Gastrocnemius medialis (tissue), 4 donors: ENCODE data around the gene VAC14.

ENCODE experiments used
- POLR2A ChIP-seq, 2 donors: fragments of 450-650 bp; IDR thresholded peaks; one replicate each; pipeline ENCODE4 v1.6.1; 2017; ENCODE audit warnings: antibody characterized with exemption in 2 of 2, mild to moderate bottlenecking in 2 of 2, moderate library complexity in 2 of 2
- TF ChIP-seq, protein P1 (sequence below), 5 experiments: fragments of 450-650 bp in 3 of 5; fragments of 200-600 bp in 2 of 5; sonication (generic) in 2 of 5; IDR thresholded peaks in 4 of 5; conservative IDR thresholded peaks in 1 of 5; 1 replicate in 4 of 5; 2 replicates in 1 of 5; pipeline ENCODE4 v1.5.1; 2016 to 2019; ENCODE audit warnings: antibody characterized with exemption in 5 of 5, mild to moderate bottlenecking in 3 of 5, moderate library complexity in 3 of 5

DNA sequence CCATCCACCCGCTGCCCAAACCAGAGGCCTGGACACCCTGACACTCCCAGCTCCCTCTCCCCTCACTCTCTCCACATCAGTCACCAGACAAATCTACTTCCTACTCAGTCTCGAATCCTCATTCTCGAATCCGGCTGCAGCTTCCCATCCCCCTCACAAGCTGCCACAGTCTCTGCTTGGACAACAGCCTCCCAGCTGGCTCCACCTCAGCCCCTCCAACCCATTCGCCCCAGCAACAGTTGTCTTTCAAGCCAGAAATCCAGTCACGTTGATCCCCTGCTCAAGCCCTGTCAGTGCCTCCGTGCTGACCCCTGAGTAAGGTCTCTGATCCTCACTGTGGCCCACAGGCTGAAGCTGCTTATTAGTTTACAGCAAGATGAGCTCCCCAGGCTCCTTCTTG, 70.9 kb downstream of the VAC14 start:
- TF ChIP-seq, protein P1, sequence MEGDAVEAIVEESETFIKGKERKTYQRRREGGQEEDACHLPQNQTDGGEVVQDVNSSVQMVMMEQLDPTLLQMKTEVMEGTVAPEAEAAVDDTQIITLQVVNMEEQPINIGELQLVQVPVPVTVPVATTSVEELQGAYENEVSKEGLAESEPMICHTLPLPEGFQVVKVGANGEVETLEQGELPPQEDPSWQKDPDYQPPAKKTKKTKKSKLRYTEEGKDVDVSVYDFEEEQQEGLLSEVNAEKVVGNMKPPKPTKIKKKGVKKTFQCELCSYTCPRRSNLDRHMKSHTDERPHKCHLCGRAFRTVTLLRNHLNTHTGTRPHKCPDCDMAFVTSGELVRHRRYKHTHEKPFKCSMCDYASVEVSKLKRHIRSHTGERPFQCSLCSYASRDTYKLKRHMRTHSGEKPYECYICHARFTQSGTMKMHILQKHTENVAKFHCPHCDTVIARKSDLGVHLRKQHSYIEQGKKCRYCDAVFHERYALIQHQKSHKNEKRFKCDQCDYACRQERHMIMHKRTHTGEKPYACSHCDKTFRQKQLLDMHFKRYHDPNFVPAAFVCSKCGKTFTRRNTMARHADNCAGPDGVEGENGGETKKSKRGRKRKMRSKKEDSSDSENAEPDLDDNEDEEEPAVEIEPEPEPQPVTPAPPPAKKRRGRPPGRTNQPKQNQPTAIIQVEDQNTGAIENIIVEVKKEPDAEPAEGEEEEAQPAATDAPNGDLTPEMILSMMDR (IDR thresholded peaks at IDR 0.05 in 4 of 5, conservative IDR thresholded peaks at IDR 0.05 in 1 of 5): no peak
- no peak for TF ChIP-seq POLR2A (IDR thresholded peaks at IDR 0.05)
